IPS-20b (cell line): ENCODE measurements around the gene MITF.
"Not testable (repeated sequence)": the region's sequence is repeated elsewhere in the genome, so short reads cannot be mapped to it uniquely, and the experiment has no call there.

Source experiments
- H3K27ac ChIP-seq: one replicate; pipeline ENCODE4 v1.5.1; 2013; ENCODE audit warnings: low read length
- H3K27me3 ChIP-seq: 2 replicates; pipeline ENCODE4 v1.6.1; 2013; ENCODE audit warnings: mild to moderate bottlenecking, low read length, inconsistent platforms; ENCODE audit not compliant: insufficient read depth
- H3K36me3 ChIP-seq: 2 replicates; pipeline ENCODE4 v1.6.1; 2013; ENCODE audit warnings: low read depth, mild to moderate bottlenecking, inconsistent platforms, low read length, moderate library complexity; ENCODE audit not compliant: insufficient read depth
- H3K4me1 ChIP-seq: 2 replicates; pipeline ENCODE4 v1.6.1; 2013; ENCODE audit warnings: mild to moderate bottlenecking, control low read depth, inconsistent platforms, low read length, moderate library complexity; ENCODE audit not compliant: insufficient read depth
- H3K4me3 ChIP-seq: 2 replicates; pipeline ENCODE4 v1.5.1; 2013; ENCODE audit warnings: mild to moderate bottlenecking, low read length, inconsistent platforms
- H3K9ac ChIP-seq: 2 replicates; pipeline ENCODE4 v1.6.1; 2013; ENCODE audit warnings: low read depth, mild to moderate bottlenecking, inconsistent platforms, low read length, moderate library complexity
- H3K9me3 ChIP-seq: 2 replicates; pipeline ENCODE4 v1.6.1; 2013; ENCODE audit warnings: mild to moderate bottlenecking, low read depth, low read length, inconsistent platforms; ENCODE audit not compliant: insufficient read depth

Gene MITF

DNA sequence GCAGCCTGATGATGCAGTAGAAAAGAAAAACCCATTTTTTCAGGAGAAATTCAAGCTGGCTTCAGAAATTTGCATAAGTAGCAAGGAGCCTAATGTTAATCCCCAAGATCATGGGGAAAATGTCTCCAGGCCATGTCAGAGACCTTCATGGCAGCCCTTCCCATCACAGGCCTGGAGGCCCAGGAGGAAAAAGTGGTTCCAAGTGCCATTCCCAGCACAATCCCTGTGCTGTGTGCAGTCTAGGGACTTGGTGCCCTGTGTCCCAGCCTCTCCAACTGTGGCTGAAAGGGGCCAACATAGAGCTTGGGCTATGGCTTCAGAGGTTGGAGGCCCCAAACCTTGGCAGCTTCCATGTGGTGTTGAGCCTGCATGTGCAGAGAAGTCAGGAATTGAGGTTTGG lies 170.6 kb downstream of the MITF start:
- not testable (repeated sequence) for H3K36me3 ChIP-seq, H3K4me3 ChIP-seq, H3K27me3 ChIP-seq, H3K9ac ChIP-seq, H3K27ac ChIP-seq, H3K4me1 ChIP-seq
- peaks cover 19% of the 10 kb centered on the region; the same call in 1 of the 2 replicates for H3K9me3 ChIP-seq

DNA sequence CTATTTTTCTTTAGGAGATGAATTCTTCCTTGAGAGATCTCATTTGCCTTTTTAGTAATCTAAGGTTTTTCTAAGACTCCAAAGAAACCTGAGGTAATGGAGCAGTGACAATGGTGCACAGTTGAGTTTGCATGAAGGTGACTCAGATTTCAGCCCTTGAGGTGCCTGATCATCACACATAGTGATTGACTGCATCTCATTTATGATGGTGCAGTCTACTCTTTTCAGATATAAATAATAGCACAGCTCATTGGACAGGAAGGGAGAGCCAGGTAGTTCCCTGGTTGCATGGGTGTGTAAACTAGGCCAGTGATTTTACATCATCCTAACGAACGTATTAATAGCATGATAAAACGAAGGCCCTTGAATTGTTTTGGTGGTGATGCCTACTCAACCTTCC lies 174.2 kb downstream of the MITF start:
- Histone ChIP-seq H3K27me3 (no peaks in the 10 kb centered on the region), H3K27ac (no peak overlapping the region), H3K9ac (no peak overlapping the region), H3K4me1 (no peaks in the 10 kb centered on the region), H3K9me3 (peaks cover 25% of the 10 kb centered on the region), H3K36me3 (no peaks in the 10 kb centered on the region), H3K4me3 (no peak overlapping the region)

- H3K36me3 ChIP-seq = no peaks in the 10 kb centered on the region
- no peak overlapping the region for H3K4me3 ChIP-seq
- H3K9ac ChIP-seq = no peak overlapping the region
- peaks cover 17% of the 10 kb centered on the region for H3K9me3 ChIP-seq
- H3K4me1 ChIP-seq = no peaks in the 10 kb centered on the region
- no peak overlapping the region for H3K27ac ChIP-seq
- no peaks in the 10 kb centered on the region for H3K27me3 ChIP-seq
These were observed 175.1 kb downstream of the MITF start for GRCh38 chr3:69914395-69914794.

- no peak overlapping the region for H3K4me3 ChIP-seq
- H3K9me3 ChIP-seq = peaks cover 8% of the 10 kb centered on the region
- no peaks in the 10 kb centered on the region for H3K36me3 ChIP-seq
These were observed 176.5 kb downstream of the MITF start for GRCh38 chr3:69915726-69916125.

DNA sequence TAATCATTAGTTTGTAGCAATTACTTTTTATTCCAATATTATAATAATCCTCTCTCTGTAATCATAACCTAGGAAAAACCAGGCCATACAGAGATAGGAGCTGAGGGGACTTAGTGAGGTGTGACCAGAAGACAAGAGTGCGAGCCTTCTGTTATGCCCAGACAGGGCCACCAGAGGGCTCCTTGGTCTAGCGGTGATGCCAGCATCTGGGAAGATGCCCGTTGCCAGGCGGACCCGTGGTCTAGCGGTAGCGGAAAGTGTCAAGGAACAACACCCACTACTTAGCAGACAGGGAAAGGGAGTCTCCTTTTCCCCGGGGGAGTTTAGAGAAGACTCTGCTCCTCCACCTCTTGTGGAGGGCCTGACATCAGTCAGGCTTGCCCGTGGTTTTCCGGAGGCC lies 180.7 kb downstream of the MITF start:
- not testable (repeated sequence) for H3K4me1 ChIP-seq, H3K9ac ChIP-seq, H3K4me3 ChIP-seq, H3K36me3 ChIP-seq, H3K27ac ChIP-seq, H3K27me3 ChIP-seq, H3K9me3 ChIP-seq

More at GRCh38 chr3:69915726-69916125, 176.5 kb downstream of the MITF start:
- no peak overlapping the region for H3K27ac ChIP-seq
- H3K9ac ChIP-seq = no peak overlapping the region
- H3K27me3 ChIP-seq = no peaks in the 10 kb centered on the region
- H3K4me1 ChIP-seq = no peaks in the 10 kb centered on the region

- H3K27me3 ChIP-seq = no peaks in the 10 kb centered on the region
These were observed 182.4 kb downstream of the MITF start for GRCh38 chr3:69921651-69922050.

DNA sequence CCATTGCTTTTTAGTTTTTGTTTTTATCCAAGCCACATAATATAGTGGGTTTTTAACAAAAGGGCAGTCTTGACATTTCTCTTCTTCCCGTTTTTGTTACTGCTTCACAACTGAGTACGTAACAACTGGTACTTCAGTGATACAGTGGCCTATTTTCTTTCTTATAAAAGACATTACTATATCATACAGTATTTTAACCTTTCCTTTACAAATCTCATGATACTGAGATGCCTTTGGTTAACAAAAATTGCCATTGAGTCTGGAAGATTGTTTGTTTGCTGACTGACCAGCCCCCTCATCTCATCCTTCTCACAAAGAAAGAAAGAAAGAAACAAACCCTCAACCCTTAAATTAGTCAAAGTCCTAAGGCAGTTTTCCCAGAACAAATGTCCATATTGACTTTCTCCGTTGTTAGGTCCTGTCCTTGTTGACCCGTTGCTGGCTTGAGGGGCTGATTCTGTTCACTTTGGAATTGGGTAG lies 183.3 kb downstream of the MITF start:
- Histone ChIP-seq H3K9me3 (no peaks in the 10 kb centered on the region), H3K36me3 (no peaks in the 10 kb centered on the region), H3K9ac (no peak overlapping the region), H3K4me1 (no peaks in the 10 kb centered on the region), H3K27me3 (no peaks in the 10 kb centered on the region), H3K27ac (no peak overlapping the region), H3K4me3 (no peak overlapping the region)

More at GRCh38 chr3:69921651-69922050, 182.4 kb downstream of the MITF start:
- Histone ChIP-seq H3K36me3 (no peaks in the 10 kb centered on the region), H3K4me1 (no peaks in the 10 kb centered on the region), H3K9me3 (no peaks in the 10 kb centered on the region), H3K4me3 (no peak overlapping the region), H3K9ac (no peak overlapping the region), H3K27ac (no peak overlapping the region)

DNA sequence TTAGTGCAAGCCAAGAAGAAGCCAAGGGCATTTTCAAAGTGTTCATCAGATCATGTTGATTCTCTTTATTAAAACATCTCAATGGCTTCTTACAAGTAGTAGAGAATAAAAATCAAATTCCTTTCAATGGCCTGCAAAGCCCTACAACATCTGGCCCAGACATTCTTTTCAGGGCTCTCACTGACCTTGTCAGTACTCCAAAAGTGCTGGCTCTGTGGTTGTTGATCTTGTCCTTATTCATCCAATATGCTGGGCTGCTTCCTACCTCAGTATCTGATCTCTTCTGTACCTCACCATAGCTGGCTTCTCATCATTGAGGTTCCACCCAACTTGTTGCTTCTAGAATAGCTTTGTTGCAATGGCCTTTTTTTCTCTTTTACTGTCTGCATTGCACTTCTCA lies 186.2 kb downstream of the MITF start:
- Histone ChIP-seq H3K4me1 (no peaks in the 10 kb centered on the region), H3K9ac (no peak overlapping the region), H3K27ac (no peak overlapping the region), H3K36me3 (no peaks in the 10 kb centered on the region), H3K27me3 (no peaks in the 10 kb centered on the region), H3K4me3 (no peak overlapping the region), H3K9me3 (no peaks in the 10 kb centered on the region)

DNA sequence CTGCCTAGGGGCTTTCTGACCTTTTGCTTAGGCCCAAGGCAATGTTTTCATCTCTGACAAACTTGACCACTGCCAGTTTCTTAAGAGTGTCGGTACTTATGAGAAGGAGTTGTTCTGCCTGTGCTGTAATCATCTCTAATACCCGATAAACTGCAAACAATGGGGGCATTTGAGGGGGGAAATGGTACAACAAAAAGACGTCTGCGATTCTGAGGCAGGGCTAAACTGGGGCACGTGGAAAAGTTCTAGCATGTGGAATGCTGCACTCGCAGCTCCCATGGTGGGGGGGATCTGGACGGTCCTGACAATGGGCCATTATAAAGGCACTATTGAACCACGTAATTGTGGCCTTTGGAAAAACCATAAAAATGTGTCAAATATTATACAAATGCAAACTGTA lies 187.1 kb downstream of the MITF start:
- Histone ChIP-seq H3K4me1 (no peaks in the 10 kb centered on the region), H3K27me3 (no peaks in the 10 kb centered on the region), H3K9ac (no peak overlapping the region), H3K36me3 (no peaks in the 10 kb centered on the region), H3K27ac (no peak overlapping the region), H3K4me3 (no peak overlapping the region), H3K9me3 (no peaks in the 10 kb centered on the region)

DNA sequence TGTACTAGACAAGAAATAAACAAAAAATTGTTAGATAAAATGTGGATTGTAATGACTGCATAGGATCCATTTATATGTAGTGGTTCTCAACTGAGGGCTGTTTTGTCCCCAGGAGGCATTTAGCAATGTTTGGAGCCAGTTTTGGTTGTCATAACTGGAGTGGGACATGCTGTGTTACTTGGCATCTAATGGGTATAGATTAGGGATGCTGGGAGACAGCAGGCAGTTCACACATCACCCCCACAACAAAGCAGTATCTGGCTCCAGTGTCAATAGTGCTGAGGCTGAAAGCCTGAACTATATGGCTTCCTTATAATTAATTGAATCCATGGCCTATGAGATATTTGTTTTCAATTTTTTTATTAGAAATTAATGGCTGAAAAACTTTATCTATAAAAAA lies 188.3 kb downstream of the MITF start:
- no peaks in the 10 kb centered on the region for H3K4me1 ChIP-seq
- H3K9ac ChIP-seq = no peak overlapping the region

GRCh38 chr3:69929019-69929418 lies 189.8 kb downstream of the MITF start:
- no peak overlapping the region for H3K4me3 ChIP-seq

More for the DNA sequence above, 188.3 kb downstream of the MITF start:
- Histone ChIP-seq H3K27me3 (no peaks in the 10 kb centered on the region), H3K4me3 (no peak overlapping the region), H3K9me3 (no peaks in the 10 kb centered on the region), H3K36me3 (no peaks in the 10 kb centered on the region), H3K27ac (no peak overlapping the region)

GRCh38 chr3:69930564-69930963 lies 191.3 kb downstream of the MITF start:
- no peaks in the 10 kb centered on the region for H3K36me3 ChIP-seq
- no peaks in the 10 kb centered on the region for H3K9me3 ChIP-seq
- H3K9ac ChIP-seq = no peak overlapping the region
- no peak overlapping the region for H3K4me3 ChIP-seq
- H3K27me3 ChIP-seq = no peaks in the 10 kb centered on the region
- H3K4me1 ChIP-seq = no peaks in the 10 kb centered on the region
- no peak overlapping the region for H3K27ac ChIP-seq

More at GRCh38 chr3:69929019-69929418, 189.8 kb downstream of the MITF start:
- Histone ChIP-seq H3K9ac (no peak overlapping the region), H3K27me3 (no peaks in the 10 kb centered on the region), H3K9me3 (no peaks in the 10 kb centered on the region), H3K4me1 (no peaks in the 10 kb centered on the region), H3K27ac (no peak overlapping the region), H3K36me3 (no peaks in the 10 kb centered on the region)

- Histone ChIP-seq H3K27me3 (no peaks in the 10 kb centered on the region), H3K4me1 (no peaks in the 10 kb centered on the region), H3K9me3 (no peaks in the 10 kb centered on the region), H3K27ac (no peak overlapping the region), H3K4me3 (no peak overlapping the region), H3K36me3 (no peaks in the 10 kb centered on the region), H3K9ac (no peak overlapping the region)
These were observed 192.8 kb downstream of the MITF start for GRCh38 chr3:69932087-69932486.
